Neural cell (in vitro differentiated cells): ENCODE results near the gene DHRS9.

Experiments used
- CTCF ChIP-seq: fragments of 450-650 bp; IDR thresholded peaks from 2 replicates; pipeline ENCODE4 v1.5.1; 2014; ENCODE audit warnings: antibody characterized with exemption, mild to moderate bottlenecking, moderate library complexity; ENCODE audit not compliant: poor library complexity, severe bottlenecking
- EP300 ChIP-seq: fragments of 450-650 bp; conservative IDR thresholded peaks from 2 replicates; pipeline ENCODE4 v1.6.1; 2014; ENCODE audit warnings: antibody characterized with exemption, mild to moderate bottlenecking, moderate library complexity; ENCODE audit not compliant: poor library complexity, severe bottlenecking
- EZH2 ChIP-seq: fragments of 200-600, 300-800 bp; shearing (Covaris generic), sonication (generic); IDR thresholded peaks from 2 replicates; pipeline ENCODE4 v1.6.1; 2014; ENCODE audit warnings: antibody characterized with exemption, low read length, borderline replicate concordance, mild to moderate bottlenecking; ENCODE audit not compliant: insufficient read depth, poor library complexity, severe bottlenecking
- POLR2AphosphoS5 ChIP-seq: IDR thresholded peaks from 2 replicates; pipeline ENCODE4 v1.6.1; 2012
- RAD21 ChIP-seq: fragments of 450-650 bp; conservative IDR thresholded peaks from 2 replicates; pipeline ENCODE4 v1.6.1; 2014; ENCODE audit warnings: antibody characterized with exemption, mild to moderate bottlenecking, moderate library complexity
- REST ChIP-seq: IDR thresholded peaks from 2 replicates; pipeline ENCODE4 v1.6.1; 2012; ENCODE audit warnings: borderline replicate concordance
- SMC3 ChIP-seq: fragments of 450-650 bp; conservative IDR thresholded peaks from 2 replicates; pipeline ENCODE4 v1.6.1; 2014; ENCODE audit warnings: antibody characterized with exemption, mild to moderate bottlenecking, moderate library complexity; ENCODE audit not compliant: poor library complexity
- TAF1 ChIP-seq: IDR thresholded peaks from 2 replicates; pipeline ENCODE4 v1.6.1; 2012; ENCODE audit warnings: low read depth

DNA sequence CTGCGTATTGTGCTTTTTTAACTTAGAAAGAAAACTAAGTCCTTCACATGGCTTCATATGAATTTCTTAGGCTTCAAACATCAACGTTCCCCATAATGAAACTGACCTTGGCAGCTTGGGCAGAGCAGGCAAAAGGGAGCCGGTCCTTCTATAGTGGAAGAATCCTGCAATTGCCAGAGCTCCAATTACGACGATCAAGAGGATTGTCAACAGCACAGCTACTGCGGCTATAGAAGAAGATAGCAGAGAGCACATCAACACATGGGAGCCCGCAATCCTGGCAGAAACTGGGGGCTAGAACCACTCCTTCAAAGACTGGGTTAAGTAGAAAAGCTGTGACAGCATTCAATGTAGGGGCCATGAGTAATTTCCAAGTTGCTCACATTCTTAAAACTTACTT lies 69.8 kb downstream of the DHRS9 start:
- TF ChIP-seq CTCF (no peak), EZH2 (no peak), TAF1 (no peak), RAD21 (no peak), EP300 (no peak), POLR2AphosphoS5 (no peak), REST (no peak), SMC3 (no peak)
